ENCODE measurements around the gene CCDC9B. TPM values are rescaled to one million over a fixed set of nuclear protein-coding genes. Genes with fewer than 3 reads are reported as not detected.

The CCDC9B gene
- polyA plus RNA-seq, 2 of the 4 experiments (the other 2 are of a cell fraction), result 1.9 to 23.4 TPM

DNA sequence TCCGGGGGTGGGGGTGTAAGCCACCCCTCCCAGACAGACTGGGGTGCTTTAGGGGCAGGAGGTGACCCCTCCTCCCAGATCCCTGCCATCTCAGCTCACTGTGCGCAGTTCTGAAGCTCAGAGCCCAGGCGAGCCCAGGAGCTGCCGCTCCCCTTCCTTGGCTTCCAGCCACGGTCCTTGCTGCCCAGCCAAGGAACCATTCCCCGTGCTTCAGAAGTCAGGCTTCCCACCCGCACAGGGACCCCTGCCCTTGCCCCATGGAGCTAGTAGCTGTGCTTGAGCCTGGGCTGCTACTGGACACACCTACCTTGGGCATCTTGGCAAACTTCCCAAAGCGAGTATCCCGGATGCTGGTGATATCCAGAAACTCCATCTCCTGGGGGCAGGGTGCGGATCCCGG, 37.8 kb downstream of the CCDC9B start (continued):
- TF ChIP-seq MAZ (IDR thresholded peaks at IDR 0.05; ENCODE audit: borderline replicate concordance, low read depth, low read length) (no peak), JUN (IDR thresholded peaks at IDR 0.05) (no peak), POLR2AphosphoS2 (conservative IDR thresholded peaks at IDR 0.05; ENCODE audit: low read length) (no peak)

DNA sequence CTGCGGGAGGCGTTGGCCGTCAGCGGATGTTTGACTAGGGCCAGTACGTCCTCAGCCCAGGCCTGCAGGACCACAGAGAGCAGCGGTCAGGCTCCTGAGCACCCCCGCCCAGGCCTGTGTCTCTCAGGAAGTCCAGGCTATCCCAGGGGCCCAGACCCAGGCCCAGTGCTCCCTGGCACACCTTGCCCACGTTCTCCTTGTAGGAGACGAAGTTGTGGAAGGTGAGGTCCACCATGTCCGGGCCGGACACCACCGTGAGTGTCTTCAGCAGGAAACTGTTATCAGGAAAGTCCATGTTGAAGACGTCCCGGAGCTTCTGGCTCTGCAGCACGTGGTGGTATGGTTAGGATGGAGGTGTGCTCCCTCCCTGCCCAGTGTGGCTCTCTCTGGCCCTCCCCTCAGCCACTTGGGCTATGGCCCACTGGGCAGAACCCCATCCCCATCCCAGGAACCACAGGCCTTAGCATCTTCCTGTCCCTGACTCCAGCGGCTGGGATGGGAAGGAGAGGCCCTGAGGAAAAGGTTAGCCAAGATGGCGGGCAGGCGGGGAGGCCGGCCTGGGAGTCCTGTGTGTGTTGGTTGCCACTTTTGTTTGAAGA, 38.4 kb downstream of the CCDC9B start:
- ChIA-PET POLR2A (no interaction called here), CTCF (interaction anchor here (1.0 to 2.4 kb wide), 6 partner anchors 13 to 36 kb away, joined by 3 to 9 read pairs (median 5); no protein-coding TSS in a partner anchor)
- Histone ChIP-seq H3K4me1 (no peaks in the 10 kb centered on the region), H3K4me3 (no peak overlapping the region), H3K4me2 (no peak overlapping the region), H3K27ac (no peak overlapping the region), H3K9me3 (peaks cover 6% of the 10 kb centered on the region; the same call in 2 of the 3 replicates)
- DNase-seq (ENCODE audit: low read depth in 1 of 2, low spot score in 1 of 2) (no peak), FAIRE-seq (no peak), ATAC-seq (no peak)
- TF ChIP-seq HDAC2 (IDR thresholded peaks at IDR 0.05), result no peak
- TF ChIP-seq CBX8 (IDR thresholded peaks at IDR 0.05), result no peak
- no peak for TF ChIP-seq PHF8 (IDR thresholded peaks at IDR 0.05; ENCODE audit: borderline replicate concordance, low read depth)
- TF ChIP-seq CBX2 (IDR thresholded peaks at IDR 0.05; ENCODE audit: borderline replicate concordance, low read depth), result no peak
- no peak for TF ChIP-seq JUNB (IDR thresholded peaks at IDR 0.05)
- TF ChIP-seq FOSL2 (IDR thresholded peaks at IDR 0.05), result no peak
- no peak for TF ChIP-seq FOSL2 (CRISPR knock-in tag; IDR thresholded peaks at IDR 0.05)
- TF ChIP-seq HOXB5 (CRISPR knock-in tag; IDR thresholded peaks at IDR 0.05), result no peak
- no peak for TF ChIP-seq ZSCAN20 (CRISPR knock-in tag; IDR thresholded peaks at IDR 0.05)
- TF ChIP-seq EP300 (IDR thresholded peaks at IDR 0.05), result no peak
- TF ChIP-seq NR3C1 (IDR thresholded peaks at IDR 0.05), result no peak
- no peak for TF ChIP-seq SMC3 (IDR thresholded peaks at IDR 0.05)
- TF ChIP-seq, protein P1, sequence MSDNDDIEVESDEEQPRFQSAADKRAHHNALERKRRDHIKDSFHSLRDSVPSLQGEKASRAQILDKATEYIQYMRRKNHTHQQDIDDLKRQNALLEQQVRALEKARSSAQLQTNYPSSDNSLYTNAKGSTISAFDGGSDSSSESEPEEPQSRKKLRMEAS (IDR thresholded peaks at IDR 0.05), result no peak
- TF ChIP-seq ZNF302 (CRISPR knock-in tag; IDR thresholded peaks at IDR 0.05), result no peak
- TF ChIP-seq, protein P2, sequence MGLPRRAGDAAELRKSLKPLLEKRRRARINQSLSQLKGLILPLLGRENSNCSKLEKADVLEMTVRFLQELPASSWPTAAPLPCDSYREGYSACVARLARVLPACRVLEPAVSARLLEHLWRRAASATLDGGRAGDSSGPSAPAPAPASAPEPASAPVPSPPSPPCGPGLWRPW (IDR thresholded peaks at IDR 0.05), result no peak
- TF ChIP-seq HOXA7 (CRISPR knock-in tag; IDR thresholded peaks at IDR 0.05), result no peak
- TF ChIP-seq, protein P3, sequence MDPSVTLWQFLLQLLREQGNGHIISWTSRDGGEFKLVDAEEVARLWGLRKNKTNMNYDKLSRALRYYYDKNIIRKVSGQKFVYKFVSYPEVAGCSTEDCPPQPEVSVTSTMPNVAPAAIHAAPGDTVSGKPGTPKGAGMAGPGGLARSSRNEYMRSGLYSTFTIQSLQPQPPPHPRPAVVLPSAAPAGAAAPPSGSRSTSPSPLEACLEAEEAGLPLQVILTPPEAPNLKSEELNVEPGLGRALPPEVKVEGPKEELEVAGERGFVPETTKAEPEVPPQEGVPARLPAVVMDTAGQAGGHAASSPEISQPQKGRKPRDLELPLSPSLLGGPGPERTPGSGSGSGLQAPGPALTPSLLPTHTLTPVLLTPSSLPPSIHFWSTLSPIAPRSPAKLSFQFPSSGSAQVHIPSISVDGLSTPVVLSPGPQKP (IDR thresholded peaks at IDR 0.05; ENCODE audit: low read depth, low read length), result no peak
- no peak for TF ChIP-seq TP53 (CRISPR knock-in tag; IDR thresholded peaks at IDR 0.05)
- no peak for TF ChIP-seq POLR2AphosphoS2 (conservative IDR thresholded peaks at IDR 0.05; ENCODE audit: low read length)
- WGBS (ENCODE audit: missing lambda C conversion rate), result 66% methylated on average over 12 of the region's 19 CpGs

DNA sequence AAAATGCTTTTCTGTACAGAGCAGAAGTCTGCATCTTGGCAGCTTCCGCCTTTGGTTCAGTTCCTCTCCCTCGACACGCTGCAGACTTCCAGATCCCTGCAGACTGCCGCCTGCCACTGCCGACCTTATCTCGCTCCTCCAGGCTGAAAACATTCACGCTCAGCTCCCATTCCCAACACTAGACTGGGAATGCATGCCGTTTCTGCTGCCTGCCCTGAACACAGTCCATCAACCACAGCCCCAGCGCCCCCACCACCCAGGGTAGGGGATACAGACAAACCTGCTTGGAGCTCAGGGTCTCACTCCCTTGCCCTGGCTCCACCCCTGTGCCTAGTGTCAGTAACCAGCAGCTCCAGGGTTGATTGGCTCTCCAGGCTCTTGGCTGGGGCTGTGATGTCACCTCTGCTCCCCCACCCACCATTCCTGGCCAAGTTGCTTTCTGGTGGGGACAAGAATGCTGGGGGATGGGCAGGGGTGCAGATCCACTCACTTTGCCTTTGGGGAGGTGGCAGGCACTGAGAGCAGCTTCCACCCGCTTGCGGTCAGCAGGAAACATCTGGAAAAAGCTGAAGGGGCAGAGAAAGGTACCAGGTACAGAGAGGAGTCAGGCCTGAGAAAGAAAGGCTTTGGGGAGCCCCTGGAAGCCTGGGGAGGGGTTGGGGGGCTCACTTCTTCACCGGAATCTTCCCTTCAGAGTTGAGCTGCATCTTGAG, 39.1 kb downstream of the CCDC9B start:
- 66% methylated on average over 12 of the region's 12 CpGs for WGBS (ENCODE audit: missing lambda C conversion rate)
- no peak overlapping the region for H3K4me3 ChIP-seq
- CTCF ChIA-PET, result interaction anchor here (0.9 to 2.4 kb wide), 7 partner anchors 8 to 43 kb away, joined by 3 to 9 read pairs (median 5); no protein-coding TSS in a partner anchor
- POLR2A ChIA-PET, result no interaction called here
- no peak overlapping the region for H3K27ac ChIP-seq
- peaks cover 6% of the 10 kb centered on the region; the same call in 2 of the 3 replicates for H3K9me3 ChIP-seq
- no peak overlapping the region for H3K4me2 ChIP-seq
- H3K4me1 ChIP-seq, result no peaks in the 10 kb centered on the region
- DNase-seq (ENCODE audit: low read depth in 1 of 2, low spot score in 1 of 2), result no peak
- FAIRE-seq, result no peak
- ATAC-seq, result no peak
- TF ChIP-seq, protein P3 (IDR thresholded peaks at IDR 0.05; ENCODE audit: low read depth, low read length), result no peak
- TF ChIP-seq MAFK (IDR thresholded peaks at IDR 0.05; ENCODE audit: partially characterized antibody) (no peak), HOXA7 (CRISPR knock-in tag; IDR thresholded peaks at IDR 0.05) (no peak), EHF (CRISPR knock-in tag; IDR thresholded peaks at IDR 0.05) (no peak)
- TF ChIP-seq, protein P4, sequence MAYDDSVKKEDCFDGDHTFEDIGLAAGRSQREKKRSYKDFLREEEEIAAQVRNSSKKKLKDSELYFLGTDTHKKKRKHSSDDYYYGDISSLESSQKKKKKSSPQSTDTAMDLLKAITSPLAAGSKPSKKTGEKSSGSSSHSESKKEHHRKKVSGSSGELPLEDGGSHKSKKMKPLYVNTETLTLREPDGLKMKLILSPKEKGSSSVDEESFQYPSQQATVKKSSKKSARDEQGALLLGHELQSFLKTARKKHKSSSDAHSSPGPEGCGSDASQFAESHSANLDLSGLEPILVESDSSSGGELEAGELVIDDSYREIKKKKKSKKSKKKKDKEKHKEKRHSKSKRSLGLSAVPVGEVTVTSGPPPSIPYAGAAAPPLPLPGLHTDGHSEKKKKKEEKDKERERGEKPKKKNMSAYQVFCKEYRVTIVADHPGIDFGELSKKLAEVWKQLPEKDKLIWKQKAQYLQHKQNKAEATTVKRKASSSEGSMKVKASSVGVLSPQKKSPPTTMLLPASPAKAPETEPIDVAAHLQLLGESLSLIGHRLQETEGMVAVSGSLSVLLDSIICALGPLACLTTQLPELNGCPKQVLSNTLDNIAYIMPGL (CRISPR knock-in tag; IDR thresholded peaks at IDR 0.05; ENCODE audit: borderline replicate concordance), result no peak
- TF ChIP-seq, protein P5, sequence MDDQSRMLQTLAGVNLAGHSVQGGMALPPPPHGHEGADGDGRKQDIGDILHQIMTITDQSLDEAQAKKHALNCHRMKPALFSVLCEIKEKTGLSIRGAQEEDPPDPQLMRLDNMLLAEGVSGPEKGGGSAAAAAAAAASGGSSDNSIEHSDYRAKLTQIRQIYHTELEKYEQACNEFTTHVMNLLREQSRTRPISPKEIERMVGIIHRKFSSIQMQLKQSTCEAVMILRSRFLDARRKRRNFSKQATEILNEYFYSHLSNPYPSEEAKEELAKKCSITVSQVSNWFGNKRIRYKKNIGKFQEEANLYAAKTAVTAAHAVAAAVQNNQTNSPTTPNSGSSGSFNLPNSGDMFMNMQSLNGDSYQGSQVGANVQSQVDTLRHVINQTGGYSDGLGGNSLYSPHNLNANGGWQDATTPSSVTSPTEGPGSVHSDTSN (IDR thresholded peaks at IDR 0.05), result no peak
- TF ChIP-seq, protein P6, sequence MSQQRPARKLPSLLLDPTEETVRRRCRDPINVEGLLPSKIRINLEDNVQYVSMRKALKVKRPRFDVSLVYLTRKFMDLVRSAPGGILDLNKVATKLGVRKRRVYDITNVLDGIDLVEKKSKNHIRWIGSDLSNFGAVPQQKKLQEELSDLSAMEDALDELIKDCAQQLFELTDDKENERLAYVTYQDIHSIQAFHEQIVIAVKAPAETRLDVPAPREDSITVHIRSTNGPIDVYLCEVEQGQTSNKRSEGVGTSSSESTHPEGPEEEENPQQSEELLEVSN (IDR thresholded peaks at IDR 0.05; ENCODE audit: borderline replicate concordance, low read depth), result no peak
